GM19025 (cell line): ENCODE results near the gene LLGL2.

Experiments used
- ATAC-seq: cut with Tn5 transposase; IDR thresholded peaks from one replicate; pipeline ENCODE4 v1.9.1; 2021; ENCODE audit warnings: mild to moderate bottlenecking, low read depth, moderate library complexity; ENCODE audit not compliant: unreplicated experiment

The LLGL2 gene

DNA sequence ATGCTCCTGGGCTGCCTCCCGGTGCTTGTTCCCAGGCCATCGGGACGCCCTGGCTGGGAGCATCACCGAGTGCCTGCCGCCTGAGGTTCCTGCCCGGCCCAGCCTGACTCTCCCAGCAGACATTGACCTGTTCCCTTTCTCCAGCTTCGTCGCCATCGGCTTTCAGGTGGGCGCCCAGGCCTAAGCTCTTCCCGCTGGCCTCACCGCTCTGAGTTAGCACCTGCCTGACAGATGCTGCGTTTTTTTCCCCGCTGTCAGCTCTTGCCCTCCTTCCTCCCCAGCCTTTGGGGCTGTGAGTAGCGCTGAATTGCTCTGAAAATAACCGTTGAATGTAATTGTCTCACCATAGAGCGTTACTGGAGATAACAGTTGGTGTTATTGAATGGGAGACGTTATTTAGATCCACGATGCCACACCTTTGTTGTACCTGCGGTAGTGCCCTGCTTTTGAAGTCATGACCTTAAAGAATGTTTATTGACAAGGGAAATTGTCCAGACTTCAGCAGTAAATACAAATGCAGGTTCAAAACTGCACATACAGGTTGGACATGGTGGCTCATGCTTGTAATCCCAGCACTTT, 86.4 kb downstream of the LLGL2 start:
- no peak for ATAC-seq

DNA sequence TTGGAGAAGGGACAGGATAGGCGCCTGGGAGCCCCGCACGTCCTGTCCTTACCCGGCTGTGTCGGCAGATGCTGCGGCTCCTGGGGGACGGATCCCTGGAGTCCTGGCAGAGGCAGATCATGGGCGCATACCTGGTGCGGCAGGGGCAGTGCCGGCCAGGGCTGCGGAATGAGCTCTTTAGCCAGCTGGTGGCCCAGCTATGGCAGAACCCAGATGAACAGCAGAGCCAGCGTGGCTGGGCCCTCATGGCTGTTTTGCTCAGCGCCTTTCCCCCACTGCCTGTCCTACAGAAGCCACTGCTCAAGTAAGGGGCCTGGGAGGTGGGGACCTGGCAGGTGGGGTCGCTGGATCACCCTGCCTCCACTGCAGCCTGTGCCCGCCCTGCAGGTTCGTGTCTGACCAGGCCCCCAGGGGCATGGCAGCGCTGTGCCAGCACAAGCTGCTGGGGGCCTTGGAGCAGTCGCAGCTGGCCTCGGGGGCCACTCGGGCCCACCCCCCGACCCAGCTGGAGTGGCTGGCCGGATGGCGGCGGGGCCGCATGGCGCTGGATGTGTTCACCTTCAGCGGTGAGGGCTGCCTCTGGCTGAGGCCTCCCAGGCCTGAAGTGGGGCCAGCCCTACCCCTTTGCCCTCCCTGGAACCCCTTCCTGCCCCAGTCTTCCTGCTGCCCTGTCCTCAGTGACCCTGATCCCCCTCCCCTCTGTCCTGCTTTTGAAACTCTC, 87.6 kb downstream of the LLGL2 start:
- ATAC-seq: no peak

- no peak for ATAC-seq
Measured at GRCh38 chr17:75614006-75614405, 88.5 kb downstream of the LLGL2 start.

GRCh38 chr17:75614556-75615270, 89.2 kb downstream of the LLGL2 start:
- ATAC-seq: no peak

DNA sequence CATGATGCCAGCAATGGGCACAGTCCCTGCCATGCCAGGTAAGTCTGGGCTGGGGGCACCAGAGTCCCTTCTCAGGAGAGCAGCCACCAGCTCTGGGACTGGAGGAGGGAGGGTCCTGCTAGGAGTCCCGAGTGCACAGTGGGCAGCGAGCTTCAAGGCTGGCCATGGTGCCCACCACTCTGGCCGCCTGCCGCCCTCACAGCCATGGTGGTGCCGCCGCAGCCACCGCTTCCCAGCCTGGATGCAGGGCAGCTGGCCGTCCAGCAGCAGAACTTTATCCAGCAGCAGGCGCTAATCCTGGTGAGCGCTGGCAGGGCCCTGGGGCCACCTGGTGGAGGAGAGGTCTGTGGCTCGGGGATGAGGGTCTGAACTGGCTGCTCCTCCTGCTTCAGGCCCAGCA, 89.8 kb downstream of the LLGL2 start:
- no peak for ATAC-seq

DNA sequence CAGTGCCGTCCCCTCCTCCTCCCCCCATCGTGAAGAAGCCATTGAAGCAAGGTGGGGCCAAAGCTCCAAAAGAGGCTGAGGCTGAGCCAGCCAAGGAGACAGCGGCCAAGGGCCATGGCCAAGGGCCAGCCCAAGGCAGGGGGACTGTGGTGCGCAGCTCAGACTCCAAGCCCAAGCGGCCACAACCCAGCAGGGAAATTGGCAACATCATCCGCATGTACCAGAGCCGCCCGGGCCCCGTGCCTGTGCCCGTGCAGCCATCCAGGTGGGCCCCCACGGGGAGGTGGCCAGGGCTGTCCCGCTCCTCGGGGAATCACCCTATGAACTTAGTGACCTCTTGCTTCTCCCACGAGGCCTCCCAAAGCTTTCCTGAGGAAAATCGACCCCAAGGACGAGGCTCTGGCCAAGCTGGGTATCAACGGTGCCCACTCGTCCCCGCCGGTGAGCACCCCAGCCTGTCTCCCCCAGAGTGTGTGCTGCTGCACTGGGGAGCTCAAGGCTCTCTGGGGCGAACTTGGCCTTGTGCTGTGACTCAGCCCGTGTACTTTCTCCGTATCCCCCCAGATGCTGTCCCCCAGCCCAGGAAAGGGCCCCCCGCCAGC, 91.1 kb downstream of the LLGL2 start:
- no peak for ATAC-seq

DNA sequence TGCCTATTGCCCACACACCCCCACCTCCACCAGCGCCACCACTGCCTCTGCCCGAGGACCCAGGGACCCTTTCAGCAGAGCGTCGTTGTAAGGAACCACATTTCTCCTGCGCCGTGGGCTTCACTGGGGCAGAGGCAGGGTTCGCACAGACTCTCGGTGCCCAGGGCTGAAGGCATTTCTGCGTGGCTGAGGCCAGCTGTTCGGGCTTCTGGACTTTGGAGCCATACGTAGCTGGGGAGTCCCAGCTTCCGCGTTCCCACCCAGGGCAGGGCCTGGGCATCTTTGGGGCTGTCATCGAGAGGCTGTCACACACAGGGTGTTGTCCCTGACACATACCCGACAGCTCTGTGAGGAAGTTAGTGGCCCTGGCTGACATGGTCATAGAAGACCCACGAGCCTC, 91.7 kb downstream of the LLGL2 start:
- no peak for ATAC-seq

DNA sequence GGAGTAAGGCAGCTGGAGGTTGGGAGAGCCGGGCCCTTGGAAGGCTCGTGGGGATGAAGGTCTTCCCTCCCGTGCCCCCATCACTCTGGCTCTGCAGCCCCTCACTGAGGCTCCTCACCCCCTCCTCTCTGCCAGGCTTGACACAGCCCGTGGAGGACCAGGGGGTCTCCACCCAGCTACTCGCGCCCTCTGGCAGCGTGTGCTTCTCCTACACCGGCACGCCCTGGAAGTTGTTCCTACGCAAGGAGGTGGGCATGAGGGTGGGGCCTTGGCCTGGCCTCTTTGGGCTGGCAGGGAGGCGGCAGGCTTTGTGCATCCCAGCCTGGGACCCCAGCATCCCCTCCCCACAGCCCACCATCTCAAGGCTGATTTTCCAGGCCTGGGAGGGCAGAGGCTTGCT, 92.2 kb downstream of the LLGL2 start:
- ATAC-seq: no peak

GRCh38 chr17:75619506-75620431, 94.3 kb downstream of the LLGL2 start:
- no peak for ATAC-seq

- no peak for ATAC-seq
Measured at GRCh38 chr17:75621489-75621888, 96.0 kb downstream of the LLGL2 start.

- ATAC-seq: no peak
Measured at GRCh38 chr17:75622076-75622475, 96.6 kb downstream of the LLGL2 start.

DNA sequence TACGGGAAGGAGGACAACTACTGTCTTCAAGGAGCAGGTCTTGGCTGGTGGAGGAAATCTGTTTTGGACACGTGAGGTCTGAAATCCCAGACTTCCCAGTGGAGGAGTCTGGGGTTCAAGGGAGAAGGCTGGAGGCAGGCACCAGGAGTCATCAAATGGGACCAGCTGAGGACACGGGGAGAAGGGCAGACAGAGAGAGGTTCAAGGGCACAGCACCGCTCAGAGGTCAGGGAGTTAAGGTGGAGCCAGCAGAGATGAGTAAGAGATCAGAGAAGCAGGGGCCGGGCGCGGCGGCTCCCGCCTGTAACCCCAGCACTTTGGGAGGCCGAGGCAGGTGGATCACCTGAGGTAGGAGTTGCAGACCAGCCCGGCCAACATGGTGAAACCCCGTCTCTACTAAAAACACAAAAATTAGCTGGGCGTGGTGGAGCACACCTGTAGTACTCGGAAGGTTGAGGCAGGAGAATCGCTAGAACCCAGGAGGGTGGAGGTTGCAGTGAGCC, 97.3 kb downstream of the LLGL2 start:
- no peak for ATAC-seq

GRCh38 chr17:75623386-75623785, 97.9 kb downstream of the LLGL2 start:
- ATAC-seq: no peak

DNA sequence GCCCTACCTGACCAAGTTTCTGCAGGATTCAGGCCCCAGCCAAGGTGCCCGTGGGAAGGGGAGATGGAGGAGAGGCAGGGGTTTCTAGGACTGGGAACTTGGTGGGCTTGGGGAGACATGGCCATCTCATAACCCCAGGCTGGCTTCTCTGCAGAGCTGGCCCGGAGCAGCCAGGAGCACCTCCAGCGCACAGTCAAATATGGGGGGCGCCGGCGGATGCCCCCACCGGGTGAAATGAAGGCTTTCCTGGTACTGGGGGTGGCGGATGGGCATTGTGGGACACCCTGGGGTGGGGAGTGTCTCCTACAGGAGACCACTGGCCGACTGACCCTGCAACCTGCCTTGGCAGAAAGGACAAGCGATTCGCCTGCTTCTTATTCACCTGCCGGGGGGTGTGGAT, 98.5 kb downstream of the LLGL2 start:
- no peak for ATAC-seq
